Measurements from ENCODE around the gene IGFN1. TPM values are rescaled to one million over a fixed set of nuclear protein-coding genes. Genes with fewer than 3 reads are reported as not detected.
"Not testable (repeated sequence)": the region's sequence is repeated elsewhere in the genome, so short reads cannot be mapped to it uniquely, and the experiment has no call there.

IGFN1 gene
- total RNA-seq, 6 experiments from 2014 or later, result 0.02 to 0.18 (median 0.12) TPM; not detected in 3

DNA sequence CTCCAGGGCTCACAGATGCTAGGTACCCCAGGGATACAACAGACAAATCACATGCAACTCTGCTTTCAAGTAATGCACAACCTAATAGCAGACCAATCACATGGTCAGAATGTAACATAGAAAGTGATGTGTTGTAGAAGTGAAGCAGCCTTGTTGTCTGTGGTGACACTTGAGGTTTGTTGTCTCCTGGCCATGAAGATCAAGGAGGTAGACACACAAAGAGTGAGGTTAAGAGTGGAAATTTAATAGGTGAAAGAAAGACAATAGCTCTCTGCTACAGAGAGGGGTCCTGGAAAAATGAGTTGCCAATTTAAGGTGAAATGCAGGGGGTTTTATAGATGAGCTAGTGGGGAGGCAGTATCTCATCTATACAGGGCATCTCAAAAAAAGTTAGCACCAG, 33.8 kb upstream of the IGFN1 start:
- Histone ChIP-seq H3K27ac (no peak overlapping the region), H3K36me3 (no peaks in the 10 kb centered on the region), H3K4me1 (peaks cover 0 to 6% (median 2%) of the 10 kb centered on the region in 4 donors), H3K27me3 (no peaks in the 10 kb centered on the region), H3K9me3 (no peaks in the 10 kb centered on the region), H3K4me3 (no peak overlapping the region)
- intact Hi-C loops (cut with DNase I), result no loop called here
- ATAC-seq, result no peak
- DNase-seq, result no peak
- no peak for TF ChIP-seq POLR2A (IDR thresholded peaks at IDR 0.05)
- TF ChIP-seq, protein P1, sequence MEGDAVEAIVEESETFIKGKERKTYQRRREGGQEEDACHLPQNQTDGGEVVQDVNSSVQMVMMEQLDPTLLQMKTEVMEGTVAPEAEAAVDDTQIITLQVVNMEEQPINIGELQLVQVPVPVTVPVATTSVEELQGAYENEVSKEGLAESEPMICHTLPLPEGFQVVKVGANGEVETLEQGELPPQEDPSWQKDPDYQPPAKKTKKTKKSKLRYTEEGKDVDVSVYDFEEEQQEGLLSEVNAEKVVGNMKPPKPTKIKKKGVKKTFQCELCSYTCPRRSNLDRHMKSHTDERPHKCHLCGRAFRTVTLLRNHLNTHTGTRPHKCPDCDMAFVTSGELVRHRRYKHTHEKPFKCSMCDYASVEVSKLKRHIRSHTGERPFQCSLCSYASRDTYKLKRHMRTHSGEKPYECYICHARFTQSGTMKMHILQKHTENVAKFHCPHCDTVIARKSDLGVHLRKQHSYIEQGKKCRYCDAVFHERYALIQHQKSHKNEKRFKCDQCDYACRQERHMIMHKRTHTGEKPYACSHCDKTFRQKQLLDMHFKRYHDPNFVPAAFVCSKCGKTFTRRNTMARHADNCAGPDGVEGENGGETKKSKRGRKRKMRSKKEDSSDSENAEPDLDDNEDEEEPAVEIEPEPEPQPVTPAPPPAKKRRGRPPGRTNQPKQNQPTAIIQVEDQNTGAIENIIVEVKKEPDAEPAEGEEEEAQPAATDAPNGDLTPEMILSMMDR (IDR thresholded peaks at IDR 0.05), result no peak

DNA sequence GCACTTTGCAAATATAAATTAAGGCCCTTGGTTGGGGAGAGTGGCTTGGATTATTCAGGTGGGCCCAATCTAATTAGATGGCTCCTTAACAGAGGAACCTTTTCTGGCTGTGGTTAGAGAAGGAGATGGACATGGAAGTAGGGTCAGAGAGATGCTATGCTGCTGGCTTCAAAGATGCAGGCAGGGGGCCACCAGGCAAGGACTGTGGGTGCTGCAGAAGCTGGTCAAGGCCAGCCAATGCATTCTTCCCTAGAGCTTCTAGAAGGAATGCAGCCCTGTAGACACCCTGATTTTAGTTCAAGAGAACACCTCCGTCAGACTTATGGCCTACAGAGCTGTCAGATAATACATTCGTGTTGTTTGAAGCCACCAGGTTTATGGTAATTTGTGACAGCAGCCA, 32.7 kb upstream of the IGFN1 start:
- DNase-seq (peak in 1 of 3 donors; percentile 7), ATAC-seq (no peak)
- no peaks in the 10 kb centered on the region for H3K27me3 ChIP-seq
- no peaks in the 10 kb centered on the region for H3K9me3 ChIP-seq
- TF ChIP-seq, protein P1 (IDR thresholded peaks at IDR 0.05), result no peak
- TF ChIP-seq POLR2A (IDR thresholded peaks at IDR 0.05), result no peak
- H3K27ac ChIP-seq, result no peak overlapping the region
- intact Hi-C loops (cut with DNase I), result no loop called here
- no peak overlapping the region for H3K4me3 ChIP-seq
- H3K36me3 ChIP-seq, result no peaks in the 10 kb centered on the region
- peaks cover 0 to 6% (median 2%) of the 10 kb centered on the region in 4 donors for H3K4me1 ChIP-seq
- WGBS (ENCODE audit: insufficient coverage, low coverage, low lambda C conversion rate, missing lambda C conversion rate), result 67% methylated on average over 1 of the region's 2 CpGs

DNA sequence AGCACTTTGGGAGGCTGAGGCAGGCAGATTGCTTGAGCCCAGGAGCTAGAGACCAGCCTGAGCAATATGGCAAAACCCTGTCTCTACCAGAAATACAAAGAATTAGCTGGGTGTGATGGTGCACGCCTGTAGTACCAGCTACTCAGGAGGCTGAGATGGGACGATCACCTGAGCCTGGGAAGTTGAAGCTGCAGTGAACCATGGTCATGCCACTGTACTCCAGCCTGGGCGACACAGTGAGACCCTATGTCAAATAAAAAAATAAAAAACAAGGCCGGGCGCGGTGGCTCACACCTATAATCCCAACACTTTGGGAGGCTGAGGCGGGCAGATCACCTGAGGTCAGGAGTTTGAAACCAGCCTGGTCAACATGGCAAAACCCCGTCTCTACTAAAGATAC, 27.6 kb upstream of the IGFN1 start:
- H3K4me1 ChIP-seq; H3K36me3 ChIP-seq; ATAC-seq; H3K4me3 ChIP-seq; H3K9me3 ChIP-seq; H3K27me3 ChIP-seq; intact Hi-C loops (cut with DNase I); DNase-seq; H3K27ac ChIP-seq: not testable (repeated sequence)
- WGBS (ENCODE audit: insufficient coverage, low coverage, low lambda C conversion rate, missing lambda C conversion rate), result 98% methylated on average over 6 of the region's 8 CpGs

DNA sequence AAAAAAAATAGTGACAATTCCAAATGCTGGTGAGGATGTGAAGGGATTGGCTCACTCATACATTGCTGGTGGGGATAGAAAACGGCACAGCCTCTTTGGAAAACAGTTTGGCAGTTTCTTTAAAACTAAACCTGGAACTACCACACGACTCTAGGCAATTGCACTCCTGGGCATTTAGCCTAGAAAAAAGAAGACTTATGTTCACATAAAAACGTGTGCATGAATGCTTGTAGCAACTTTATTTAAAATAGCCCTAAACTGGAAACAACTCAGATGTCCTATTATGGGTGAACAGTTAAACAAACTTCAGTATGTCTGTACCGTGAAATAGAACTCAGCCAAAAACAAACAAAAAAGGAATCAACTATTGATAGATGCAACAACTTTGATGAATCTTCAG, 26.9 kb upstream of the IGFN1 start:
- WGBS (ENCODE audit: insufficient coverage, low coverage, low lambda C conversion rate, missing lambda C conversion rate), result 31% methylated on average over 4 of the region's 4 CpGs
- Histone ChIP-seq H3K4me1 (no peaks in the 10 kb centered on the region), H3K27ac (no peak overlapping the region), H3K27me3 (no peaks in the 10 kb centered on the region), H3K9me3 (no peaks in the 10 kb centered on the region), H3K36me3 (no peaks in the 10 kb centered on the region), H3K4me3 (no peak overlapping the region)
- intact Hi-C loops (cut with DNase I), result no loop called here
- no peak for ATAC-seq
- DNase-seq, result no peak
- TF ChIP-seq POLR2A (IDR thresholded peaks at IDR 0.05), result no peak
- TF ChIP-seq, protein P1 (IDR thresholded peaks at IDR 0.05), result no peak

DNA sequence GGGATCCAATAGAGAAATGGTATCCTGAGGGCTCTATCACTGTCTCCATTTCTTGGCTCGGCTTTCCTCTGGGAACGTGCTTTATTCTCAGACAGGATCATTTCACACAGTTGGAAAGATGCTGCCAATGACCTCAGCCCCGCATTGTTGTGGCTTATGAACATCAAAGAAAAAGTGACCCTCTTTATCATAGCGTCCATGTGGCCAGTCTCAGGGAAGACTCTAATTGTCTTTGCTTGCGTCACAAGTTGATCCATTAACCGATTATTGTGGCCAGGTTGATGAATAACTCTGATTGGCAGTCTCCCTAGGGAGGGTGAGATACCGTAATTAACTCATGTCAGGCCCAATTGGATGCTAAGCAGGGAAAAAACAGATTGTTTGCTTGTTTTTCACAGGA, 26.0 kb upstream of the IGFN1 start:
- DNase-seq (no peak), ATAC-seq (peak in 2 of 4 donors; percentile 41 to 54)

More for the DNA sequence above, 26.0 kb upstream of the IGFN1 start:
- H3K4me1 ChIP-seq, result peaks cover 0 to 2% (median 0%) of the 10 kb centered on the region in 4 donors
- whole genome bisulfite sequencing (ENCODE audit: insufficient coverage, low coverage, low lambda C conversion rate, missing lambda C conversion rate), result 59% methylated on average over 7 of the region's 7 CpGs
- intact Hi-C loops (cut with DNase I), result no loop called here
- H3K27me3 ChIP-seq, result no peaks in the 10 kb centered on the region
- H3K4me3 ChIP-seq, result no peak overlapping the region
- H3K9me3 ChIP-seq, result no peaks in the 10 kb centered on the region
- TF ChIP-seq, protein P1 (IDR thresholded peaks at IDR 0.05), result no peak
- no peak for TF ChIP-seq POLR2A (IDR thresholded peaks at IDR 0.05)
- no peaks in the 10 kb centered on the region for H3K36me3 ChIP-seq
- no peak overlapping the region for H3K27ac ChIP-seq
